ENCODE measurements around the gene AFAP1. TPM values are rescaled to one million over a fixed set of nuclear protein-coding genes. Genes with fewer than 3 reads are reported as not detected.

Gene AFAP1
- total RNA-seq (2022) (27.3 and 27.6 TPM in 2 replicates), Bru-seq, nascent RNA (percentile 69 among the genes with signal in this experiment), BruChase-seq, experiment 1, labeled RNA remaining after a 2-hour chase (percentile 67 among the genes with signal in this experiment), BruChase-seq, experiment 2, labeled RNA remaining after a 6-hour chase (percentile 66 among the genes with signal in this experiment)
- long read RNA-seq, full-length matches to known transcripts, result 11 of 29 reads
- long read RNA-seq, partial matches to known transcripts, result 9 of 29 reads
- long read RNA-seq, other reads (novel, unspliced or antisense), result 9 of 29 reads

- Mint-ChIP-seq H3K4me3 (ENCODE audit: unreplicated experiment) (peak within 1 kb of the TSS; percentile 81), H3K27me3 (ENCODE audit: insufficient read depth, unreplicated experiment) (no peaks in the 10 kb centered on the region), H3K36me3 (ENCODE audit: insufficient read depth, unreplicated experiment) (peaks cover 10% of the 10 kb centered on the region), H3K4me1 (ENCODE audit: low read depth, unreplicated experiment) (peaks cover 42% of the 10 kb centered on the region), H3K27ac (ENCODE audit: unreplicated experiment) (peak within 1 kb of the TSS; percentile 93), H3K9me3 (ENCODE audit: unreplicated experiment) (no peaks in the 10 kb centered on the region)
- CTCF ChIA-PET, result interaction anchor here (0.6 to 1.8 kb wide), 3 partner anchors 134 to 137 kb away, joined by 5 to 7 read pairs (median 5); no protein-coding TSS in a partner anchor
- no peaks in the 10 kb centered on the region for H3K27me3 ChIP-seq (replicated peaks; ENCODE audit: control insufficient read depth, insufficient read depth, low read length)
- DNase-seq, result peak; percentile 87 to 92
- no peaks in the 10 kb centered on the region for H3K36me3 ChIP-seq (ENCODE audit: control insufficient read depth, insufficient read depth, low read length)
- H3K9me3 ChIP-seq, result no peaks in the 10 kb centered on the region
- intact Hi-C loops (cut with micrococcal nuclease; ENCODE audit: unreplicated experiment), result loop anchor here (5.0 kb wide), 1 partner anchor 48 kb away; no protein-coding TSS in a partner anchor
- BruUV-seq (replicated peaks), result no TSS peak
- POLR2A ChIA-PET, result interaction anchor here (0.6 to 1.1 kb wide), 4 partner anchors 10 to 872 kb away, joined by 3 to 5 read pairs (median 3); partner anchors contain the start of gene GRPEL1
- H3K4me1 ChIP-seq, result peaks cover 37% of the 10 kb centered on the region
- no peak for TF ChIP-seq CTCF (IDR thresholded peaks at IDR 0.05; ENCODE audit: insufficient read depth in 1 of 2, low read depth in 1 of 2, low read length in 1 of 2, severe bottlenecking in 1 of 2, unreplicated experiment in 1 of 2)
- H3K4me3 ChIP-seq (ENCODE audit: low read depth, low read length), result peak within 1 kb of the TSS; percentile 93
Observed at GRCh38 chr4:7939377-7940108, at the start of gene AFAP1. Gene AFAP1, minus strand, starts transcription at chr4:7939861. Its CDS starts 67,783 bp downstream, at chr4:7872078.

- POLR2A ChIA-PET, result interaction anchor here (0.5 to 0.6 kb wide), 2 partner anchors 49 to 144 kb away, joined by 3 read pairs; partner anchors contain the start of gene AFAP1
- Histone ChIP-seq H3K9me3 (no peaks in the 10 kb centered on the region), H3K4me1 (0 out of 2 replicates have a peak, but pooled peaks cover 4% of the 10 kb centered on the region), H3K36me3 (ENCODE audit: control insufficient read depth, insufficient read depth, low read length) (no peaks in the 10 kb centered on the region), H3K27me3 (replicated peaks; ENCODE audit: control insufficient read depth, insufficient read depth, low read length) (no peaks in the 10 kb centered on the region), H3K4me3 (ENCODE audit: low read depth, low read length) (no peak overlapping the region)
- no peaks in the 10 kb centered on the region for H3K36me3 Mint-ChIP-seq (ENCODE audit: insufficient read depth, unreplicated experiment)
- no peak overlapping the region for H3K27ac Mint-ChIP-seq (ENCODE audit: unreplicated experiment)
- no peak for TF ChIP-seq CTCF (IDR thresholded peaks at IDR 0.05; ENCODE audit: insufficient read depth in 1 of 2, low read depth in 1 of 2, low read length in 1 of 2, severe bottlenecking in 1 of 2, unreplicated experiment in 1 of 2)
- intact Hi-C loops (cut with micrococcal nuclease; ENCODE audit: unreplicated experiment), result loop anchor here (5.0 kb wide), 1 partner anchor 51 kb away; the partner anchor contains the start of gene AFAP1
- BruUV-seq (replicated peaks), result no TSS peak
- H3K27me3 Mint-ChIP-seq (ENCODE audit: insufficient read depth, unreplicated experiment), result no peaks in the 10 kb centered on the region
- H3K4me1 Mint-ChIP-seq (ENCODE audit: low read depth, unreplicated experiment), result peaks cover 6% of the 10 kb centered on the region
- H3K4me3 Mint-ChIP-seq (ENCODE audit: unreplicated experiment), result no peak overlapping the region
- CTCF ChIA-PET, result interaction anchor here (1.3 to 3.6 kb wide), 3 partner anchors 178 to 186 kb away, joined by 3 to 21 read pairs (median 15); no protein-coding TSS in a partner anchor
- H3K9me3 Mint-ChIP-seq (ENCODE audit: unreplicated experiment), result no peaks in the 10 kb centered on the region
- no peak for DNase-seq
Observed at GRCh38 chr4:7988437-7988836, 48.8 kb upstream of the AFAP1 start.

Measured in Caco-2 (cell line).